Keratinocyte (primary cell): Measurements from ENCODE around the gene CD34. TPM values are rescaled to one million over a fixed set of nuclear protein-coding genes. Genes with fewer than 3 reads are reported as not detected.

Experiments
- DNase-seq: peaks from one replicate; pipeline ENCODE4 v3.0.0-alpha.2; 2011; ENCODE audit warnings: low read depth, missing footprints, low spot score
- FAIRE-seq: peaks from 2 replicates; lab custom pipeline; 2011; peaks lifted over from hg19 to GRCh38; lab: Jason Lieb, UNC
- H2AFZ ChIP-seq: 2 replicates; pipeline ENCODE4 v1.6.0; 2012; ENCODE audit warnings: low read length, control low read depth, inconsistent platforms; ENCODE audit not compliant: control insufficient read depth
- H3K27ac ChIP-seq: 2 replicates; pipeline ENCODE4 v1.5.1; 2011; ENCODE audit warnings: low read length; ENCODE audit not compliant: control insufficient read depth, insufficient read depth
- H3K27me3 ChIP-seq: 3 replicates; pipeline ENCODE4 v1.6.0; 2011; ENCODE audit warnings: low read length; ENCODE audit not compliant: control insufficient read depth, insufficient read depth; ENCODE audit errors: extremely low read depth
- H3K36me3 ChIP-seq, 2 experiments: 2 replicates in 1 of 2; 3 replicates in 1 of 2; pipeline ENCODE4 v1.5.1; 2011; ENCODE audit warnings: low read length in 2 of 2, mild to moderate bottlenecking in 1 of 2; ENCODE audit not compliant: control insufficient read depth in 2 of 2, insufficient read depth in 2 of 2; ENCODE audit errors: extremely low read depth in 1 of 2
- H3K4me1 ChIP-seq: 3 replicates; pipeline ENCODE4 v1.5.1; 2011; ENCODE audit warnings: low read length; ENCODE audit not compliant: control insufficient read depth, insufficient read depth; ENCODE audit errors: extremely low read depth
- H3K4me2 ChIP-seq: 3 replicates; pipeline ENCODE4 v1.6.0; 2011; ENCODE audit warnings: low read depth, low read length; ENCODE audit not compliant: control insufficient read depth, insufficient read depth; ENCODE audit errors: extremely low read depth
- H3K4me3 ChIP-seq, 3 experiments: fragments of 200-600 bp in 1 of 3; sonication (generic) in 1 of 3; 2 replicates in 2 of 3; 3 replicates in 1 of 3; pipeline ENCODE4 v1.5.1; 2011 to 2016; ENCODE audit warnings: low read length in 3 of 3, mild to moderate bottlenecking in 3 of 3, control low read depth in 2 of 3, inconsistent platforms in 1 of 3, low read depth in 1 of 3, mixed read lengths in 1 of 3, mixed run types in 1 of 3, moderate library complexity in 1 of 3; ENCODE audit not compliant: control insufficient read depth in 2 of 3, insufficient read depth in 2 of 3; ENCODE audit errors: extremely low read depth in 1 of 3
- H3K79me2 ChIP-seq: 2 replicates; pipeline ENCODE4 v1.6.0; 2012; ENCODE audit warnings: low read length; ENCODE audit not compliant: control insufficient read depth, insufficient read depth
- H3K9ac ChIP-seq: 3 replicates; pipeline ENCODE4 v1.6.0; 2011; ENCODE audit warnings: low read length; ENCODE audit not compliant: control insufficient read depth, insufficient read depth; ENCODE audit errors: extremely low read depth
- H3K9me1 ChIP-seq: 3 replicates; pipeline ENCODE4 v1.6.0; 2011; ENCODE audit warnings: low read length; ENCODE audit not compliant: control insufficient read depth, insufficient read depth; ENCODE audit errors: extremely low read depth
- H3K9me3 ChIP-seq: 2 replicates; pipeline ENCODE4 v1.5.1; 2012; ENCODE audit warnings: low read depth, low read length; ENCODE audit not compliant: control insufficient read depth
- H4K20me1 ChIP-seq: 3 replicates; pipeline ENCODE4 v1.6.0; 2011; ENCODE audit warnings: low read length; ENCODE audit not compliant: control insufficient read depth, insufficient read depth; ENCODE audit errors: extremely low read depth
- CTCF ChIP-seq, 3 experiments: IDR thresholded peaks in 1 of 3; conservative IDR thresholded peaks in 1 of 3; optimal IDR thresholded peaks in 1 of 3; 2 replicates in 2 of 3; 3 replicates in 1 of 3; pipeline versions ENCODE3 to v1.5.1; 2011; ENCODE audit warnings: low read length in 3 of 3, mild to moderate bottlenecking in 3 of 3, moderate library complexity in 2 of 3, control low read depth in 1 of 3, inconsistent platforms in 1 of 3; ENCODE audit not compliant: insufficient read depth in 2 of 3; ENCODE audit errors: extremely low read depth in 1 of 3
- EZH2 ChIP-seq: IDR thresholded peaks from one replicate; pipeline ENCODE4 v1.6.1; 2012; ENCODE audit warnings: inconsistent platforms, mild to moderate bottlenecking, low read length, moderate library complexity
- dilution Hi-C: fragments of 300-500 bp; cut with MboI; formaldehyde crosslinking; loops from one replicate; pipeline ENCODE4 v1.7.0; 2020; ENCODE audit warnings: low sequenced_read_pairs; ENCODE audit not compliant: extremely low pct_ligation_motif_present
- polyA plus RNA-seq, 5 experiments: library from polyadenylated mRNA; depleted of rRNA in 3 of 5; stranded (reverse) in 3 of 5; stranded (forward) in 1 of 5; unstranded in 1 of 5; fragments of >200 nt; gene quantifications; 1 replicate in 1 of 5; 2 replicates in 3 of 5; 3 replicates in 1 of 5; pipeline versions ENCODE4 v1.2.1 to v1.2.3, GENCODE V29; 2011 to 2012; ENCODE audit warnings: missing spikeins in 2 of 5, low read depth in 1 of 5, low replicate concordance in 1 of 5

The CD34 gene
- polyA plus RNA-seq, 1 donor (not counting 4 experiments of a cell fraction or from before 2014, with no cell fraction given) = 0.03 TPM

- H3K79me2 ChIP-seq = peaks cover 39% of the 10 kb centered on the region
- H3K27ac ChIP-seq = peak overlapping the region; percentile 85
- H4K20me1 ChIP-seq = no peaks in the 10 kb centered on the region
- dilution Hi-C loops = no loop called here
- H3K9me3 ChIP-seq = no peaks in the 10 kb centered on the region
- H3K27me3 ChIP-seq = no peaks in the 10 kb centered on the region
- DNase-seq (no peak), FAIRE-seq (no peak)
- peaks cover 8% of the 10 kb centered on the region for H3K9me1 ChIP-seq
- H2AFZ ChIP-seq = peak overlapping the region; percentile 89
- H3K9ac ChIP-seq = peak overlapping the region; percentile 90
- TF ChIP-seq EZH2 = no peak
- TF ChIP-seq CTCF (optimal IDR thresholded peaks at IDR 0.05 in 1 of 3, IDR thresholded peaks at IDR 0.05 in 1 of 3, conservative IDR thresholded peaks at IDR 0.05 in 1 of 3; ENCODE audit: extremely low read depth in 1 of 3, insufficient read depth in 2 of 3, low read length in 3 of 3) = peak; percentile 62 to 78 (median 70)
- peak overlapping the region; percentile 69 to 87 (median 82) for H3K4me3 ChIP-seq
- peak overlapping the region; percentile 92 for H3K4me2 ChIP-seq
- peaks cover 5 to 25% of the 10 kb centered on the region in 2 experiments for H3K36me3 ChIP-seq
- peaks cover 63% of the 10 kb centered on the region for H3K4me1 ChIP-seq
Observed at GRCh38 chr1:207868774-207869721, 41.9 kb downstream of the CD34 start.

GRCh38 chr1:207868251-207868773, 42.6 kb downstream of the CD34 start:
- H3K4me3 ChIP-seq = peak overlapping the region; percentile 69 to 87 (median 82)
- peaks cover 9 to 27% of the 10 kb centered on the region in 2 experiments for H3K36me3 ChIP-seq
- FAIRE-seq (no peak), DNase-seq (no peak)
- no peak overlapping the region for H2AFZ ChIP-seq
- peaks cover 67% of the 10 kb centered on the region for H3K4me1 ChIP-seq
- H3K9ac ChIP-seq = peak overlapping the region; percentile 90
- H3K27me3 ChIP-seq = no peaks in the 10 kb centered on the region
- H3K4me2 ChIP-seq = peak overlapping the region; percentile 92
- H3K9me3 ChIP-seq = no peaks in the 10 kb centered on the region
- dilution Hi-C loops = no loop called here
- H4K20me1 ChIP-seq = no peaks in the 10 kb centered on the region
- H3K27ac ChIP-seq = peak overlapping the region; percentile 85
- TF ChIP-seq EZH2 = no peak
- no peak for TF ChIP-seq CTCF (optimal IDR thresholded peaks at IDR 0.05 in 1 of 3, IDR thresholded peaks at IDR 0.05 in 1 of 3, conservative IDR thresholded peaks at IDR 0.05 in 1 of 3; ENCODE audit: extremely low read depth in 1 of 3, insufficient read depth in 2 of 3, low read length in 3 of 3)
- peaks cover 46% of the 10 kb centered on the region for H3K79me2 ChIP-seq
- H3K9me1 ChIP-seq = peaks cover 8% of the 10 kb centered on the region
